ENCODE data around the gene ZBTB25. TPM values are rescaled to one million over a fixed set of nuclear protein-coding genes. Genes with fewer than 3 reads are reported as not detected.

Gene ZBTB25
- total RNA-seq, 1 experiment from 2014 or later = 19.0 TPM

DNA sequence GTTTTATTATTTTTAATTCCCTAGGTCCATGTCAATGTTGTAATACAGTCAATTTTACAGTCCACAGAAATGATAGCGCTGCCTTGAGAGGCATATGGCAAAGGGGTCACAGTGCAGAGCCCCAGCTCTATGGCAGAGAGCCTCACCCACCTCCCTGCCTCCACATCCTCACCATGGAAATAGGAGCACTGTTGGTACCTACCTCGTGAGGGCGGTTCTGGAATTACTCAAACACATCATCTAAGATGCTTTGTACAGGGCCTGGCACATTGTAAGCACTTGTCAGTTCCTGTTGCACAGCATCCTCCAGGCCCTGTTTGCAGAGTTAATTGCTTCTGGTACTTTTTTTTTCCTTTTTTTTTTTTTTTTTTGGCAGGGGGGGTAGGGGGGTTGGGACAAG, 42.4 kb downstream of the ZBTB25 start:
- H3K27ac ChIP-seq (ENCODE audit: low read depth, low read length) = no peak overlapping the region
- H3K4me2 ChIP-seq (ENCODE audit: low read length) = no peak overlapping the region
- ATAC-seq = no peak
- H3K4me1 ChIP-seq (ENCODE audit: control insufficient read depth in 1 of 2, insufficient read depth in 2 of 2, low read length in 2 of 2) = peaks cover 0 to 4% of the 10 kb centered on the region in 2 experiments; a peak in 1 of 4 replicates
- no peaks in the 10 kb centered on the region for H3K9me2 ChIP-seq (ENCODE audit: insufficient read depth)
- intact Hi-C loops (cut with micrococcal nuclease) = no loop called here
- TF ChIP-seq CBX3 (IDR thresholded peaks at IDR 0.05; ENCODE audit: low read depth) = no peak
- TF ChIP-seq, protein P1, sequence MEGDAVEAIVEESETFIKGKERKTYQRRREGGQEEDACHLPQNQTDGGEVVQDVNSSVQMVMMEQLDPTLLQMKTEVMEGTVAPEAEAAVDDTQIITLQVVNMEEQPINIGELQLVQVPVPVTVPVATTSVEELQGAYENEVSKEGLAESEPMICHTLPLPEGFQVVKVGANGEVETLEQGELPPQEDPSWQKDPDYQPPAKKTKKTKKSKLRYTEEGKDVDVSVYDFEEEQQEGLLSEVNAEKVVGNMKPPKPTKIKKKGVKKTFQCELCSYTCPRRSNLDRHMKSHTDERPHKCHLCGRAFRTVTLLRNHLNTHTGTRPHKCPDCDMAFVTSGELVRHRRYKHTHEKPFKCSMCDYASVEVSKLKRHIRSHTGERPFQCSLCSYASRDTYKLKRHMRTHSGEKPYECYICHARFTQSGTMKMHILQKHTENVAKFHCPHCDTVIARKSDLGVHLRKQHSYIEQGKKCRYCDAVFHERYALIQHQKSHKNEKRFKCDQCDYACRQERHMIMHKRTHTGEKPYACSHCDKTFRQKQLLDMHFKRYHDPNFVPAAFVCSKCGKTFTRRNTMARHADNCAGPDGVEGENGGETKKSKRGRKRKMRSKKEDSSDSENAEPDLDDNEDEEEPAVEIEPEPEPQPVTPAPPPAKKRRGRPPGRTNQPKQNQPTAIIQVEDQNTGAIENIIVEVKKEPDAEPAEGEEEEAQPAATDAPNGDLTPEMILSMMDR (IDR thresholded peaks at IDR 0.05 in 2 of 3, conservative IDR thresholded peaks at IDR 0.05 in 1 of 3; ENCODE audit: borderline replicate concordance in 1 of 3, insufficient read depth in 1 of 3, low read depth in 2 of 3, low read length in 2 of 3) = no peak
- TF ChIP-seq, protein P2, sequence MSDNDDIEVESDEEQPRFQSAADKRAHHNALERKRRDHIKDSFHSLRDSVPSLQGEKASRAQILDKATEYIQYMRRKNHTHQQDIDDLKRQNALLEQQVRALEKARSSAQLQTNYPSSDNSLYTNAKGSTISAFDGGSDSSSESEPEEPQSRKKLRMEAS (IDR thresholded peaks at IDR 0.05) = no peak
- TF ChIP-seq ZFX (IDR thresholded peaks at IDR 0.05) = no peak
- no peak for TF ChIP-seq FOSL1 (IDR thresholded peaks at IDR 0.05; ENCODE audit: low read depth)
- TF ChIP-seq JUND (IDR thresholded peaks at IDR 0.05) = no peak
- TF ChIP-seq, protein P3, sequence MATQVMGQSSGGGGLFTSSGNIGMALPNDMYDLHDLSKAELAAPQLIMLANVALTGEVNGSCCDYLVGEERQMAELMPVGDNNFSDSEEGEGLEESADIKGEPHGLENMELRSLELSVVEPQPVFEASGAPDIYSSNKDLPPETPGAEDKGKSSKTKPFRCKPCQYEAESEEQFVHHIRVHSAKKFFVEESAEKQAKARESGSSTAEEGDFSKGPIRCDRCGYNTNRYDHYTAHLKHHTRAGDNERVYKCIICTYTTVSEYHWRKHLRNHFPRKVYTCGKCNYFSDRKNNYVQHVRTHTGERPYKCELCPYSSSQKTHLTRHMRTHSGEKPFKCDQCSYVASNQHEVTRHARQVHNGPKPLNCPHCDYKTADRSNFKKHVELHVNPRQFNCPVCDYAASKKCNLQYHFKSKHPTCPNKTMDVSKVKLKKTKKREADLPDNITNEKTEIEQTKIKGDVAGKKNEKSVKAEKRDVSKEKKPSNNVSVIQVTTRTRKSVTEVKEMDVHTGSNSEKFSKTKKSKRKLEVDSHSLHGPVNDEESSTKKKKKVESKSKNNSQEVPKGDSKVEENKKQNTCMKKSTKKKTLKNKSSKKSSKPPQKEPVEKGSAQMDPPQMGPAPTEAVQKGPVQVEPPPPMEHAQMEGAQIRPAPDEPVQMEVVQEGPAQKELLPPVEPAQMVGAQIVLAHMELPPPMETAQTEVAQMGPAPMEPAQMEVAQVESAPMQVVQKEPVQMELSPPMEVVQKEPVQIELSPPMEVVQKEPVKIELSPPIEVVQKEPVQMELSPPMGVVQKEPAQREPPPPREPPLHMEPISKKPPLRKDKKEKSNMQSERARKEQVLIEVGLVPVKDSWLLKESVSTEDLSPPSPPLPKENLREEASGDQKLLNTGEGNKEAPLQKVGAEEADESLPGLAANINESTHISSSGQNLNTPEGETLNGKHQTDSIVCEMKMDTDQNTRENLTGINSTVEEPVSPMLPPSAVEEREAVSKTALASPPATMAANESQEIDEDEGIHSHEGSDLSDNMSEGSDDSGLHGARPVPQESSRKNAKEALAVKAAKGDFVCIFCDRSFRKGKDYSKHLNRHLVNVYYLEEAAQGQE (IDR thresholded peaks at IDR 0.05; ENCODE audit: low read depth) = no peak
- no peak for TF ChIP-seq EZH2 (IDR thresholded peaks at IDR 0.05)
- no peak for TF ChIP-seq ELF1 (IDR thresholded peaks at IDR 0.05; ENCODE audit: borderline replicate concordance, low read depth)
- TF ChIP-seq, protein P4, sequence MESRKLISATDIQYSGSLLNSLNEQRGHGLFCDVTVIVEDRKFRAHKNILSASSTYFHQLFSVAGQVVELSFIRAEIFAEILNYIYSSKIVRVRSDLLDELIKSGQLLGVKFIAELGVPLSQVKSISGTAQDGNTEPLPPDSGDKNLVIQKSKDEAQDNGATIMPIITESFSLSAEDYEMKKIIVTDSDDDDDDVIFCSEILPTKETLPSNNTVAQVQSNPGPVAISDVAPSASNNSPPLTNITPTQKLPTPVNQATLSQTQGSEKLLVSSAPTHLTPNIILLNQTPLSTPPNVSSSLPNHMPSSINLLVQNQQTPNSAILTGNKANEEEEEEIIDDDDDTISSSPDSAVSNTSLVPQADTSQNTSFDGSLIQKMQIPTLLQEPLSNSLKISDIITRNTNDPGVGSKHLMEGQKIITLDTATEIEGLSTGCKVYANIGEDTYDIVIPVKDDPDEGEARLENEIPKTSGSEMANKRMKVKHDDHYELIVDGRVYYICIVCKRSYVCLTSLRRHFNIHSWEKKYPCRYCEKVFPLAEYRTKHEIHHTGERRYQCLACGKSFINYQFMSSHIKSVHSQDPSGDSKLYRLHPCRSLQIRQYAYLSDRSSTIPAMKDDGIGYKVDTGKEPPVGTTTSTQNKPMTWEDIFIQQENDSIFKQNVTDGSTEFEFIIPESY (IDR thresholded peaks at IDR 0.05; ENCODE audit: extremely low read depth, insufficient replicate concordance, low read length) = no peak
- TF ChIP-seq POLR2A (IDR thresholded peaks at IDR 0.05; ENCODE audit: borderline replicate concordance, extremely low read depth, insufficient read depth, insufficient read length) = no peak
- TF ChIP-seq POLR2AphosphoS5 (IDR thresholded peaks at IDR 0.05; ENCODE audit: low read depth, low read length) = no peak
- TF ChIP-seq SRF (IDR thresholded peaks at IDR 0.05; ENCODE audit: low read depth) = no peak
- no peak for TF ChIP-seq YY1 (IDR thresholded peaks at IDR 0.05; ENCODE audit: extremely low read depth, insufficient replicate concordance, low read depth, low read length)
- no peak for TF ChIP-seq TCF7L2 (IDR thresholded peaks at IDR 0.05; ENCODE audit: borderline replicate concordance, extremely low read depth, insufficient read depth, insufficient read length)
- TF ChIP-seq EGR1 (IDR thresholded peaks at IDR 0.05; ENCODE audit: low read depth) = no peak
- TF ChIP-seq SP1 (IDR thresholded peaks at IDR 0.05; ENCODE audit: low read depth) = no peak
- no peak for TF ChIP-seq CEBPB (IDR thresholded peaks at IDR 0.05; ENCODE audit: low read depth)
- TF ChIP-seq SIN3A (IDR thresholded peaks at IDR 0.05; ENCODE audit: low read depth) = no peak
- H3K4me3 ChIP-seq (replicated peaks in 1 of 2; ENCODE audit: low read depth in 1 of 2, low read length in 2 of 2) = no peak overlapping the region
- H3K27me3 ChIP-seq (ENCODE audit: insufficient read depth, low read length) = no peaks in the 10 kb centered on the region
- ChIA-PET RAD21 (ENCODE audit: low non-redundant PET in 1 of 2, low total read pairs in 2 of 2, uncharacterized antibody in 2 of 2, unreplicated experiment in 2 of 2) (no interaction called here), CTCF (no interaction called here), POLR2A (no interaction called here)
- DNase-seq (ENCODE audit: low read depth, low spot score) = no peak
- H3K9me3 ChIP-seq (ENCODE audit: control insufficient read depth in 1 of 2, insufficient read depth in 1 of 2, low read depth in 1 of 2, low read length in 2 of 2) = no peaks in the 10 kb centered on the region
- no peaks in the 10 kb centered on the region for H4K20me1 ChIP-seq (ENCODE audit: insufficient read depth)
- peaks cover 5 to 20% of the 10 kb centered on the region in 2 experiments; a peak in 3 of 4 replicates for H3K36me3 ChIP-seq (ENCODE audit: control insufficient read depth in 1 of 2, insufficient read depth in 2 of 2, low read length in 2 of 2)
- no peak overlapping the region for H2AFZ ChIP-seq (ENCODE audit: low read depth, low read length, poor library complexity, severe bottlenecking)
- H3K9ac ChIP-seq (ENCODE audit: low read length) = no peak overlapping the region
- BruUV-seq (replicated peaks) = no TSS peak
- no peaks in the 10 kb centered on the region for H3K79me2 ChIP-seq (ENCODE audit: insufficient read depth, low read length)

Data from HCT116 (cell line).